Upper lobe of right lung (tissue), 1 donor: Measurements from ENCODE around the gene C1orf122. TPM values are rescaled to one million over a fixed set of nuclear protein-coding genes. Genes with fewer than 3 reads are reported as not detected.
A peak's percentile ranks its signal among the peaks of the same experiment; 100 is the strongest.

Experiments
- ATAC-seq: fragments of 200-7000 bp; cut with Tn5 transposase; one replicate; pipeline ENCODE4 v1.9.1; 2020; ENCODE audit warnings: mild to moderate bottlenecking, moderate library complexity
- DNase-seq: peaks from one replicate; pipeline ENCODE4 v3.0.0-alpha.2; 2020
- H3K27ac ChIP-seq: fragments of 200-600 bp; one replicate; pipeline ENCODE4 v1.8.0; 2022
- H3K27me3 ChIP-seq: fragments of 200-600 bp; one replicate; pipeline ENCODE4 v1.8.0; 2022; ENCODE audit warnings: mild to moderate bottlenecking
- H3K36me3 ChIP-seq: fragments of 200-600 bp; one replicate; pipeline ENCODE4 v1.8.0; 2022
- H3K4me1 ChIP-seq: fragments of 200-600 bp; one replicate; pipeline ENCODE4 v1.8.0; 2022
- H3K4me3 ChIP-seq: fragments of 200-600 bp; one replicate; pipeline ENCODE4 v1.8.0; 2022; ENCODE audit warnings: mild to moderate bottlenecking
- H3K9me3 ChIP-seq: fragments of 200-600 bp; one replicate; pipeline ENCODE4 v1.8.0; 2022
- intact Hi-C: fragments of 100-400 bp; cut with DNase I; formaldehyde crosslinking; loops from one replicate; pipeline ENCODE4 v1.11.0; 2022
- total RNA-seq: library from RNA; stranded (reverse); fragmentation: NEBNext Ultra II Directional; extraction: Animal tissue kit (Norgen Biotek cat#: 25700); gene quantifications from one replicate; pipeline ENCODE4 v1.2.1, GENCODE V29; 2021
- TF ChIP-seq, protein P1 (sequence below): fragments of 200-600 bp; IDR thresholded peaks from one replicate; pipeline ENCODE4 v1.8.0; 2022; ENCODE audit warnings: antibody characterized with exemption
- donor health status: DM: no; HTN: yes; CAD: no; lungs with severe emphysema.

C1orf122 gene
- total RNA-seq, 1 donor from 2014 or later: 29.7 TPM

DNA sequence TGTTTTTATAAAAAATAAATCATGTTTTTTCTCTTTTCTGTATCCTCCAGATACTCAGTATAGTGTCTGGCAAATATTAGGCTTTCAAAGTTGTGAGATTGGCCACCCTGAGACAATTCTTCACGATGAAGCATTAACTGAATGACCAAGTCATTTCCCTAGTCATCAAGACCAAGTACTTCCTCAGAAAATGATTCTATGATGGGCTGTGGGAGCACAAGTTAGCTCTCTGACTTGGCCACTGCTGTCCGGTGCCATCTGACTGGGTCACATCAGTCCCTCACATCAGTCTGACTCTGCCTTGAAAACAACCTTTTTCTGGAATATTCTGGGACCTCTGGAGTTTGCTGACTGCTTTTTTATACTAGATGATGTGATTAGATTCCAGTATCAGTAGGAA, 13.9 kb downstream of the C1orf122 start:
- Histone ChIP-seq H3K27ac (no peak overlapping the region), H3K4me3 (no peak overlapping the region), H3K9me3 (no peaks in the 10 kb centered on the region), H3K36me3 (peaks cover 60% of the 10 kb centered on the region), H3K27me3 (no peaks in the 10 kb centered on the region), H3K4me1 (no peaks in the 10 kb centered on the region)
- no peak for DNase-seq
- ATAC-seq: no peak
- intact Hi-C loops: no loop called here
- TF ChIP-seq, protein P1, sequence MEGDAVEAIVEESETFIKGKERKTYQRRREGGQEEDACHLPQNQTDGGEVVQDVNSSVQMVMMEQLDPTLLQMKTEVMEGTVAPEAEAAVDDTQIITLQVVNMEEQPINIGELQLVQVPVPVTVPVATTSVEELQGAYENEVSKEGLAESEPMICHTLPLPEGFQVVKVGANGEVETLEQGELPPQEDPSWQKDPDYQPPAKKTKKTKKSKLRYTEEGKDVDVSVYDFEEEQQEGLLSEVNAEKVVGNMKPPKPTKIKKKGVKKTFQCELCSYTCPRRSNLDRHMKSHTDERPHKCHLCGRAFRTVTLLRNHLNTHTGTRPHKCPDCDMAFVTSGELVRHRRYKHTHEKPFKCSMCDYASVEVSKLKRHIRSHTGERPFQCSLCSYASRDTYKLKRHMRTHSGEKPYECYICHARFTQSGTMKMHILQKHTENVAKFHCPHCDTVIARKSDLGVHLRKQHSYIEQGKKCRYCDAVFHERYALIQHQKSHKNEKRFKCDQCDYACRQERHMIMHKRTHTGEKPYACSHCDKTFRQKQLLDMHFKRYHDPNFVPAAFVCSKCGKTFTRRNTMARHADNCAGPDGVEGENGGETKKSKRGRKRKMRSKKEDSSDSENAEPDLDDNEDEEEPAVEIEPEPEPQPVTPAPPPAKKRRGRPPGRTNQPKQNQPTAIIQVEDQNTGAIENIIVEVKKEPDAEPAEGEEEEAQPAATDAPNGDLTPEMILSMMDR: no peak

DNA sequence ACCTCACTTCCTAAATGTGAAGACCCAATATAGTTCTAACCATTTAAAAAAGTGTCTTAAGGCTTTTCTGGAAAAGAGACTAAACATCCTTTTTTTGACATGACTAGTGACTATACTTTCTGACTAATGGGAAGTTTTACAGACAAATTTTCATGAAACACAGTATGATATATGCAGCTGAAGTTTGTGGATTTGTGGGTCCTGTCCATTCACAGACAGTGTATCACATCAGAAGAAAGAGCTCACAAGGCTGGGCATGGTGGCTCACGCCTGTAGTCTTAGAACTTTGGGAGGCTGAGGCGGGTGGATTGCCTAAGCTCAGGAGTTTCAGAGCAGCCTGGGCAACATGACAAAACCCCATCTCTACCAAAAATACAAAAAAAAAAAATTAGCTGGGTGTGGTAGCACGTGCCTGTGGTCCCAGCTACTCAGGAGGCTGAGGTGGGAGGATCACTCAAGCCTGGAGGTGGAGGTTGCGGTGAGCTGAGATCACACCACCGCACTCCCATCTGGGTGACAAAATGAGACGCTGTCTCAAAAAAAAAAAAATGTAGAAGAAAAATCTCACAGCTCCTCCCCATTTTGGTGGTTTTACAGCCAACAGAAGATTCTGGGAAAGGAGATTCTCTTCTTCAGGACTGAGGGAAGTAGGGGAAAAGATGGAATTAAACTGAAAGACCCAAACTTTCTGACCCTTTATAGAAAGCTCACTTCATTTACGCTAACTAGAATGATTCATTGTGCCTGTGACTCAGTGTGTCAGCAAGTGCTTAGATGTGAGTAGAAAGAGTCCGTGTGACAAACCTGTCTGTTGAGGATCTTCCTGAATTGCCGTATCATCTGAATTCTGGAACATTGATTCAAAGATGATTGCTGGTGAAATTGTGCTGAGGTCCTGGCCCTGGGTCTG, 15.6 kb downstream of the C1orf122 start:
- intact Hi-C loops: no loop called here
- TF ChIP-seq, protein P1: no peak
- Histone ChIP-seq H3K4me1 (no peaks in the 10 kb centered on the region), H3K27ac (no peak overlapping the region), H3K27me3 (no peaks in the 10 kb centered on the region), H3K36me3 (peaks cover 45% of the 10 kb centered on the region), H3K9me3 (no peaks in the 10 kb centered on the region), H3K4me3 (no peak overlapping the region)
- DNase-seq (no peak), ATAC-seq (no peak)

DNA sequence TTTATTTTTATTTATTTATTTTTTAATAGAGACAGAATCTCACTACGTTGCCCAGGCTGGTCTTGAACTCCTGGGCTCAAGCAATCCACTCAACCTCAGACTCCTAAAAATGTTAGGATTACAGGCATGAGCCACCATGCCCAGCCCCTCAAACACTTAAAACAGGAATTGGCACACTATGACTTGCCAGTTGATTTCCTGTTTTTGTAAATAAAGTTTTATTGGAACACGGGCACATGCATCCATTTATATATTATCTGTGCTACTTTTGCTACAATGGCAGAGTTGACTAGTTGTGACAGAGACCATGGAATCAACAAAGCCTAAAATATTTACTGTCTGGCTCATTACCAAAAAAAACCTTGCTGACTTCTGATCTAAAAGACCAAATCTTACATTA, 16.4 kb downstream of the C1orf122 start:
- DNase-seq (no peak), ATAC-seq (no peak)
- H3K4me3 ChIP-seq: no peak overlapping the region
- H3K9me3 ChIP-seq: no peaks in the 10 kb centered on the region
- peaks cover 50% of the 10 kb centered on the region for H3K36me3 ChIP-seq
- TF ChIP-seq, protein P1: no peak
- H3K4me1 ChIP-seq: no peaks in the 10 kb centered on the region
- intact Hi-C loops: no loop called here
- no peaks in the 10 kb centered on the region for H3K27me3 ChIP-seq
- no peak overlapping the region for H3K27ac ChIP-seq

DNA sequence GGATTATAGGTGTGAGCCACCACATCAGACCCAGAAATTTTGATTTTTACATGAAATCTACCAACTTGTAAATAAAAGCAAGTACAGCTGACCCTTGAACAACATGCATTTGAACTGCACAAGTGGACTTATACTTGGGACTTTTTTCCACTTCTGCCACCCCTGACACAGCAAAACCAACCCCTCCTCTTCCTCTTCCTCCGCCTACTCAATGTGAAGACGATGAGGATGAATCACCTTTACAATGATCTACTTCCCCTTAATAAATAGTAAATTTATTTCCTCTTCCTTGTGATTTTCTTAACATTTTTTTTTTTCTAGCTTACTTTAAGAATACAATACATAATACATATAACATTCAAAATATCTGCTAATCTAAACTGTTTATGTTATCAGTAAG, 17.9 kb downstream of the C1orf122 start:
- peak; percentile 58 for ATAC-seq
- Histone ChIP-seq H3K27ac (no peak overlapping the region), H3K4me3 (no peak overlapping the region), H3K4me1 (no peaks in the 10 kb centered on the region), H3K9me3 (no peaks in the 10 kb centered on the region), H3K36me3 (peaks cover 57% of the 10 kb centered on the region), H3K27me3 (no peaks in the 10 kb centered on the region)
- intact Hi-C loops: no loop called here
- no peak for DNase-seq
- TF ChIP-seq, protein P1: no peak

DNA sequence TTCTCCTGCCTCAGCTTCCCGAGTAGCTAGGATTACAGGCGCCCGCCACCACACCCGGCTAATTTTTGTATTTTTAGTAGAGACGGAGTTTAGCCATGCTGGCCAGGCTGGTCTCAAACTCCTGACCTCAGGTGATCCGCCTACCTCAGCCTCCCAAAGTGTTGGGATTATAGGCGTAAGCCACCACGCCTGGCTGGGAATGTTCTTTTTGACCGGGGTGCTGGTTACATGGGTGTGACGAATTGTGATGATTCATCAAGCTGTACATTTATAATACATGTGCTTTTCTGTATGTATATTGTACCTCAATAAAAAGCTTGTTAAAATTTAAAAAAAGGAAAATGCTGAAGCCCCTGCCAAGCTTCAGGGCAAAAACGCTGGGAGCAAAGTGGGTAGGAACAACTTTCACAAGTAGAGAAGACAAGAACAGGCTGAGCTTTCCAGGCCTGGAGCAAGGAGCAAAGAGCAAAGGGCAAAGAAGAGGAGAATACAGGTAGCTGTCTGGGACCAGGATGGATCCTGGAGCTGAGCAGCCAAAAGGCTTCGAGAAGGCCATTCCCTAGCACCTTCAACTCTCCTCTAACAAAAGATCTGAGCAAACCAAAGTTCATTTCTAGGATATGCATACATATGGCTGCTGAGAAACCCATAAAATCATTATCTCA, 21.0 kb downstream of the C1orf122 start:
- TF ChIP-seq, protein P1: no peak
- intact Hi-C loops: no loop called here
- no peak overlapping the region for H3K27ac ChIP-seq
- H3K9me3 ChIP-seq: no peaks in the 10 kb centered on the region
- DNase-seq (no peak), ATAC-seq (no peak)
- H3K27me3 ChIP-seq: no peaks in the 10 kb centered on the region
- peaks cover 57% of the 10 kb centered on the region for H3K36me3 ChIP-seq
- H3K4me3 ChIP-seq: no peak overlapping the region
- no peaks in the 10 kb centered on the region for H3K4me1 ChIP-seq
